ENCODE measurements around the gene CERS2.

DNA sequence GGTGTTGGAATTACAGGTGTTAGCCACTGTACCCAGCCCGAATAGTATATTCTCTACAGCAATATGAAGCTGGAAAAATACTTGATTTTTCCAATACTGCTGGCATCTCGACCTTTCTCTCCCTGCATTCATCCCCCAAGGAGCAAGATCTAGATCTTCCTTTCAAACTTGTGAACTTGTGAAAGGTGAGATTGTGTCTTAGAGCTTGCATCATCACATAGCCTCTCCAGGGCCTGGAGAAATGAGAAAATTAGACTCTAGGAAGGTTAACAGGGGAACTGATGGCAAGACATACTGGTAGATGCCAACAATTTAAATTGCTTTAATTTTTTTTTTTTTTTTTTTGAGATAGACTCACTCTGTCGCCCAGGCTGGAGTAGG is 35.7 kb upstream of the CERS2 start:
- no peak for TF ChIP-seq CTCF (conservative IDR thresholded peaks at IDR 0.05)
- TF ChIP-seq EZH2 (IDR thresholded peaks at IDR 0.05; ENCODE audit: low read depth): no peak

All from PC-9 (cell line).